Nephron (organoid): ENCODE results near the gene TMPRSS11E.
"Not testable (repeated sequence)": the region's sequence is repeated elsewhere in the genome, so short reads cannot be mapped to it uniquely, and the experiment has no call there.

ENCODE experiments used
- H3K27ac Mint-ChIP-seq, 3 experiments: 2 replicates each; pipeline ENCODE4 v1.8.0; 2020; ENCODE audit warnings: mixed read lengths in 3 of 3, mild to moderate bottlenecking in 2 of 3, moderate library complexity in 1 of 3
- H3K27me3 Mint-ChIP-seq: 2 replicates; pipeline ENCODE4 v1.8.0; 2021; ENCODE audit warnings: low read depth, mild to moderate bottlenecking, moderate library complexity, mixed read lengths
- H3K36me3 Mint-ChIP-seq: 2 replicates; pipeline ENCODE4 v1.8.0; 2020; ENCODE audit warnings: low read depth, mixed read lengths
- H3K4me1 Mint-ChIP-seq: 2 replicates; pipeline ENCODE4 v1.8.0; 2020; ENCODE audit warnings: mixed read lengths
- H3K4me3 Mint-ChIP-seq, 3 experiments: 2 replicates each; pipeline ENCODE4 v1.8.0; 2020; ENCODE audit warnings: mild to moderate bottlenecking in 3 of 3, mixed read lengths in 3 of 3, moderate library complexity in 2 of 3
- H3K9me3 Mint-ChIP-seq: 2 replicates; pipeline ENCODE4 v1.8.0; 2020; ENCODE audit warnings: mixed read lengths
- CTCF ChIP-seq, 3 experiments: fragments of 200-600 bp; sonication (generic); IDR thresholded peaks; one replicate each; pipeline ENCODE4 v1.5.0; 2021; ENCODE audit warnings: antibody characterized with exemption in 3 of 3; ENCODE audit not compliant: unreplicated experiment in 3 of 3

Gene TMPRSS11E

GRCh38 chr4:68535974-68536373 lies 88.7 kb downstream of the TMPRSS11E start:
- no peaks in the 10 kb centered on the region for H3K27me3 Mint-ChIP-seq
- H3K27ac Mint-ChIP-seq = no peak overlapping the region
- no peak overlapping the region for H3K4me3 Mint-ChIP-seq
- H3K36me3 Mint-ChIP-seq = no peaks in the 10 kb centered on the region
- TF ChIP-seq CTCF (IDR thresholded peaks at IDR 0.05; ENCODE audit: unreplicated experiment in 3 of 3) = no peak
- H3K9me3 Mint-ChIP-seq = no peaks in the 10 kb centered on the region
- no peaks in the 10 kb centered on the region for H3K4me1 Mint-ChIP-seq

- Mint-ChIP-seq H3K36me3 (no peaks in the 10 kb centered on the region), H3K27ac (no peak overlapping the region), H3K9me3 (no peaks in the 10 kb centered on the region), H3K4me1 (no peaks in the 10 kb centered on the region), H3K27me3 (no peaks in the 10 kb centered on the region), H3K4me3 (no peak overlapping the region)
- no peak for TF ChIP-seq CTCF (IDR thresholded peaks at IDR 0.05; ENCODE audit: unreplicated experiment in 3 of 3)
Measured at GRCh38 chr4:68536375-68536774, 89.1 kb downstream of the TMPRSS11E start.

GRCh38 chr4:68542742-68543141 lies 95.5 kb downstream of the TMPRSS11E start:
- H3K27me3 Mint-ChIP-seq, H3K36me3 Mint-ChIP-seq, H3K27ac Mint-ChIP-seq, H3K4me3 Mint-ChIP-seq, H3K9me3 Mint-ChIP-seq, H3K4me1 Mint-ChIP-seq: not testable (repeated sequence)
